Ishikawa (cell line): ENCODE data around the gene PRICKLE4.

Experiments
- CEBPB ChIP-seq: IDR thresholded peaks from 2 replicates; pipeline ENCODE4 v1.6.1; 2012
- CREB1 ChIP-seq: IDR thresholded peaks from 2 replicates; pipeline ENCODE4 v1.6.1; 2012; ENCODE audit warnings: low read depth
- EGR1 ChIP-seq: IDR thresholded peaks from 2 replicates; pipeline ENCODE4 v1.6.1; 2012
- EP300 ChIP-seq: IDR thresholded peaks from 2 replicates; pipeline ENCODE4 v1.6.1; 2012; ENCODE audit warnings: borderline replicate concordance
- FOXM1 ChIP-seq: IDR thresholded peaks from 2 replicates; pipeline ENCODE4 v1.6.1; 2012; ENCODE audit warnings: low read depth, borderline replicate concordance
- NFIC ChIP-seq: IDR thresholded peaks from 2 replicates; pipeline ENCODE4 v1.6.1; 2012
- RAD21 ChIP-seq: IDR thresholded peaks from 2 replicates; pipeline ENCODE4 v1.6.1; 2012; ENCODE audit warnings: low read depth
- TAF1 ChIP-seq: IDR thresholded peaks from 2 replicates; pipeline ENCODE4 v1.6.1; 2012; ENCODE audit warnings: low read depth, mild to moderate bottlenecking
- TCF12 ChIP-seq: IDR thresholded peaks from 2 replicates; pipeline ENCODE4 v1.6.1; 2012; ENCODE audit warnings: low read depth
- TEAD4 ChIP-seq: IDR thresholded peaks from 2 replicates; pipeline ENCODE4 v1.6.1; 2012
- YY1 ChIP-seq: IDR thresholded peaks from 2 replicates; pipeline ENCODE4 v1.6.1; 2012; ENCODE audit warnings: low read depth
- ZBTB7A ChIP-seq: IDR thresholded peaks from 2 replicates; pipeline ENCODE4 v1.6.1; 2012; ENCODE audit warnings: low read depth
- TF ChIP-seq, protein P1 (sequence below): IDR thresholded peaks from 2 replicates; pipeline ENCODE4 v1.6.1; 2012
- TF ChIP-seq, protein P2 (sequence below): IDR thresholded peaks from 2 replicates; pipeline ENCODE4 v1.6.1; 2012; ENCODE audit warnings: low read depth, mild to moderate bottlenecking
- TF ChIP-seq, protein P3 (sequence below): IDR thresholded peaks from 2 replicates; pipeline ENCODE4 v1.6.1; 2012

The PRICKLE4 gene

GRCh38 chr6:41767112-41767833 lies 13.3 kb upstream of the PRICKLE4 start:
- TF ChIP-seq ZBTB7A: no peak
- no peak for TF ChIP-seq EP300
- TF ChIP-seq NFIC: peak; percentile 10; the same call in 1 of the 2 replicates

GRCh38 chr6:41768545-41769308 lies 11.9 kb upstream of the PRICKLE4 start:
- TF ChIP-seq CEBPB: no peak
- TF ChIP-seq, protein P1, sequence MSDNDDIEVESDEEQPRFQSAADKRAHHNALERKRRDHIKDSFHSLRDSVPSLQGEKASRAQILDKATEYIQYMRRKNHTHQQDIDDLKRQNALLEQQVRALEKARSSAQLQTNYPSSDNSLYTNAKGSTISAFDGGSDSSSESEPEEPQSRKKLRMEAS: no peak
- no peak for TF ChIP-seq NFIC
- TF ChIP-seq EGR1: no peak
- TF ChIP-seq, protein P2, sequence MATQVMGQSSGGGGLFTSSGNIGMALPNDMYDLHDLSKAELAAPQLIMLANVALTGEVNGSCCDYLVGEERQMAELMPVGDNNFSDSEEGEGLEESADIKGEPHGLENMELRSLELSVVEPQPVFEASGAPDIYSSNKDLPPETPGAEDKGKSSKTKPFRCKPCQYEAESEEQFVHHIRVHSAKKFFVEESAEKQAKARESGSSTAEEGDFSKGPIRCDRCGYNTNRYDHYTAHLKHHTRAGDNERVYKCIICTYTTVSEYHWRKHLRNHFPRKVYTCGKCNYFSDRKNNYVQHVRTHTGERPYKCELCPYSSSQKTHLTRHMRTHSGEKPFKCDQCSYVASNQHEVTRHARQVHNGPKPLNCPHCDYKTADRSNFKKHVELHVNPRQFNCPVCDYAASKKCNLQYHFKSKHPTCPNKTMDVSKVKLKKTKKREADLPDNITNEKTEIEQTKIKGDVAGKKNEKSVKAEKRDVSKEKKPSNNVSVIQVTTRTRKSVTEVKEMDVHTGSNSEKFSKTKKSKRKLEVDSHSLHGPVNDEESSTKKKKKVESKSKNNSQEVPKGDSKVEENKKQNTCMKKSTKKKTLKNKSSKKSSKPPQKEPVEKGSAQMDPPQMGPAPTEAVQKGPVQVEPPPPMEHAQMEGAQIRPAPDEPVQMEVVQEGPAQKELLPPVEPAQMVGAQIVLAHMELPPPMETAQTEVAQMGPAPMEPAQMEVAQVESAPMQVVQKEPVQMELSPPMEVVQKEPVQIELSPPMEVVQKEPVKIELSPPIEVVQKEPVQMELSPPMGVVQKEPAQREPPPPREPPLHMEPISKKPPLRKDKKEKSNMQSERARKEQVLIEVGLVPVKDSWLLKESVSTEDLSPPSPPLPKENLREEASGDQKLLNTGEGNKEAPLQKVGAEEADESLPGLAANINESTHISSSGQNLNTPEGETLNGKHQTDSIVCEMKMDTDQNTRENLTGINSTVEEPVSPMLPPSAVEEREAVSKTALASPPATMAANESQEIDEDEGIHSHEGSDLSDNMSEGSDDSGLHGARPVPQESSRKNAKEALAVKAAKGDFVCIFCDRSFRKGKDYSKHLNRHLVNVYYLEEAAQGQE: no peak
- TF ChIP-seq CREB1: no peak
- no peak for TF ChIP-seq TCF12
- no peak for TF ChIP-seq EP300
- no peak for TF ChIP-seq TAF1
- no peak for TF ChIP-seq TEAD4
- TF ChIP-seq YY1: no peak
- no peak for TF ChIP-seq FOXM1
- TF ChIP-seq RAD21: no peak
- TF ChIP-seq, protein P3, sequence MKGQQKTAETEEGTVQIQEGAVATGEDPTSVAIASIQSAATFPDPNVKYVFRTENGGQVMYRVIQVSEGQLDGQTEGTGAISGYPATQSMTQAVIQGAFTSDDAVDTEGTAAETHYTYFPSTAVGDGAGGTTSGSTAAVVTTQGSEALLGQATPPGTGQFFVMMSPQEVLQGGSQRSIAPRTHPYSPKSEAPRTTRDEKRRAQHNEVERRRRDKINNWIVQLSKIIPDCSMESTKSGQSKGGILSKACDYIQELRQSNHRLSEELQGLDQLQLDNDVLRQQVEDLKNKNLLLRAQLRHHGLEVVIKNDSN: no peak
- no peak for TF ChIP-seq ZBTB7A

DNA sequence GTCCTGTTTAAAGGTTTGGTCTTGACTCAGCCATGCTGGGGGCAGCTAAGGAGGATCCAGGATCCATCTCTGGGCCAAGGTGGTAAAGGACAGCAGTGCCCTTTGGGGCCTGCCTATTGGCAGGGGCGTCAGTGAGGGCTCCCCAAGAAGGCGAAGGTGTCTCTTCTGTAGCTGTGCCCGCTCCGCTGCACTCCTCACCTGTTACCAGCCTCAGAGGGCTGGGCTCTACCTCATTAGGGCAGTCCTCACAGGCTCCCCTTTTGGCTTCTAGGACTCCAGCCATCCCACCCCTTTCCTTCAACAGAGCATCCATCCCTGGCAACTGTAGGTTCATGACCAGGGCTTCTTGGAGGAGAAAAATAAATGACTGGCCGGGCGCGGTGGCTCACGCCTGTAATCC lies 11.2 kb upstream of the PRICKLE4 start:
- TF ChIP-seq YY1 (no peak), CEBPB (no peak), FOXM1 (no peak), ZBTB7A (no peak), NFIC (no peak), RAD21 (no peak), TCF12 (no peak)
- TF ChIP-seq, protein P3: no peak
- TF ChIP-seq, protein P2: no peak

DNA sequence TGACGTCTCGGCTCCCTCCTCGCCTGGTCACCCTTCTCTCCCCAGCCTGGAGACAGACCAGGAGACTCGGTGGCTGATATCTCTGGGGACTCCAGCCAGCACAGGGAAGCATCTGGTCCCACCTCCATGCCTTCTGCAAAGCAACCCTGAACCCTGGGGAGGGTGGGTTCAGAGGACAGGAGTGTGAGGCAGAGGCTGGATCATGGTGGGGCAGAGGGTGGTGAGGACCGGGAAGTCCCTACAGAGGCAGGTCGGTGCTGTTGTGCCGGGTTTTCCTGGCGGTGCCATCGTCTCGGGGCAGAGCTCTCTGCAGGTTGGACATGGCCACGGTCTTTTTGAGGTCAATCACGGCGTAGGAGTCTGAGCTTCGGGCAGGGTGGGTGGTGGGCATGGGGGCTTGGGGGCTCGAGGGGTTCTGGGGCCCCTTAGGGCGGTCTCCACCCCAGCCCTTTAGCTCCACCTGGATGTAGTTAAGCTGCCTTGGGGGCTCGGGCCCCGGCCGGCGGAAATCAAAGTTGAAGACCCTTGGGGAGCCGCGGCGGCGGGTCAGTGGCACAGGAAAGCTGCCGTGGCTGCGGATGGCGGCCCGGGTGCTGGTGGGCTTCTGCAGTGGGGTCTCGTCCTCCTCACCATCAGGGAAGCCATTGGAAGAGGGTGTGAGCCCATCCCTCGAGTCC lies 10.1 kb upstream of the PRICKLE4 start:
- TF ChIP-seq TAF1: no peak
- TF ChIP-seq, protein P3: no peak
- TF ChIP-seq EGR1: no peak
- TF ChIP-seq NFIC: no peak
- TF ChIP-seq FOXM1: no peak
- TF ChIP-seq TEAD4: no peak
- TF ChIP-seq, protein P1: no peak
- no peak for TF ChIP-seq CREB1
- TF ChIP-seq CEBPB: no peak
- no peak for TF ChIP-seq YY1
- TF ChIP-seq ZBTB7A: no peak
- no peak for TF ChIP-seq EP300
- TF ChIP-seq TCF12: no peak
- TF ChIP-seq, protein P2: no peak
- TF ChIP-seq RAD21: no peak
